Right renal cortex interstitium (tissue), 3 donors: Measurements from ENCODE around the gene INPP5B. TPM values are rescaled to one million over a fixed set of nuclear protein-coding genes. Genes with fewer than 3 reads are reported as not detected.
A peak's percentile ranks its signal among the peaks of the same experiment; 100 is the strongest.
"Not testable (repeated sequence)": the region's sequence is repeated elsewhere in the genome, so short reads cannot be mapped to it uniquely, and the experiment has no call there.

Experiments used
- DNase-seq, 3 donors: peaks; one replicate each; pipeline ENCODE4 v3.0.0-alpha.2; 2013; ENCODE audit warnings: low read depth in 3 of 3, low spot score in 2 of 3
- polyA plus RNA-seq, 3 donors: library from polyadenylated mRNA; unstranded; fragments of 120-200 nt; gene quantifications; one replicate each; pipeline ENCODE4 v1.2.1, GENCODE V29; 2013; ENCODE audit not compliant: insufficient read length in 3 of 3

INPP5B gene
- polyA plus RNA-seq, 3 donors = 17.0 to 18.9 (median 17.8) TPM

- DNase-seq = no peak
Measured at GRCh38 chr1:37948841-37949240, 2.0 kb upstream of the INPP5B start.

GRCh38 chr1:37948166-37948565 lies 1.3 kb upstream of the INPP5B start:
- DNase-seq = no peak

- DNase-seq = no peak
Measured at GRCh38 chr1:37947364-37947763, 511 bp upstream of the INPP5B start.

GRCh38 chr1:37945743-37946702 lies 830 bp downstream of the INPP5B start:
- no peak for DNase-seq

- no peak for DNase-seq
Measured at GRCh38 chr1:37945251-37945650, 1.6 kb downstream of the INPP5B start.

- DNase-seq = no peak
Measured at GRCh38 chr1:37944816-37945215, 2.0 kb downstream of the INPP5B start.

- DNase-seq = no peak
Measured at GRCh38 chr1:37944086-37944763, 2.6 kb downstream of the INPP5B start.

GRCh38 chr1:37940299-37940947 lies 6.4 kb downstream of the INPP5B start:
- DNase-seq = no peak

- not testable (repeated sequence) for DNase-seq
Measured at GRCh38 chr1:37936760-37937159, 10.1 kb downstream of the INPP5B start.

GRCh38 chr1:37932759-37933158 lies 14.1 kb downstream of the INPP5B start:
- no peak for DNase-seq

- DNase-seq = peak; percentile 90 to 96 (median 91)
Measured at GRCh38 chr1:37931361-37932158, 15.3 kb downstream of the INPP5B start.

- DNase-seq = no peak
Measured at GRCh38 chr1:37931102-37931360, 15.8 kb downstream of the INPP5B start.

GRCh38 chr1:37930246-37931101 lies 16.4 kb downstream of the INPP5B start:
- DNase-seq = no peak

- no peak for DNase-seq
Measured at GRCh38 chr1:37926038-37926924, 20.6 kb downstream of the INPP5B start.

GRCh38 chr1:37925316-37925715 lies 21.5 kb downstream of the INPP5B start:
- no peak for DNase-seq

GRCh38 chr1:37923551-37923889 lies 23.3 kb downstream of the INPP5B start:
- no peak for DNase-seq

- DNase-seq = no peak
Measured at GRCh38 chr1:37922767-37923550, 23.9 kb downstream of the INPP5B start.

- no peak for DNase-seq
Measured at GRCh38 chr1:37919277-37919676, 27.6 kb downstream of the INPP5B start.
